Mesangial cell (primary cell): ENCODE results near the gene MBD6. TPM values are rescaled to one million over a fixed set of nuclear protein-coding genes. Genes with fewer than 3 reads are reported as not detected.

Experiments
- total RNA-seq: library from RNA; depleted of rRNA; stranded (reverse); fragments of >200 nt; gene quantifications from 2 replicates; pipeline ENCODE4 v1.2.3, GENCODE V29; 2015

The MBD6 gene, protein sequence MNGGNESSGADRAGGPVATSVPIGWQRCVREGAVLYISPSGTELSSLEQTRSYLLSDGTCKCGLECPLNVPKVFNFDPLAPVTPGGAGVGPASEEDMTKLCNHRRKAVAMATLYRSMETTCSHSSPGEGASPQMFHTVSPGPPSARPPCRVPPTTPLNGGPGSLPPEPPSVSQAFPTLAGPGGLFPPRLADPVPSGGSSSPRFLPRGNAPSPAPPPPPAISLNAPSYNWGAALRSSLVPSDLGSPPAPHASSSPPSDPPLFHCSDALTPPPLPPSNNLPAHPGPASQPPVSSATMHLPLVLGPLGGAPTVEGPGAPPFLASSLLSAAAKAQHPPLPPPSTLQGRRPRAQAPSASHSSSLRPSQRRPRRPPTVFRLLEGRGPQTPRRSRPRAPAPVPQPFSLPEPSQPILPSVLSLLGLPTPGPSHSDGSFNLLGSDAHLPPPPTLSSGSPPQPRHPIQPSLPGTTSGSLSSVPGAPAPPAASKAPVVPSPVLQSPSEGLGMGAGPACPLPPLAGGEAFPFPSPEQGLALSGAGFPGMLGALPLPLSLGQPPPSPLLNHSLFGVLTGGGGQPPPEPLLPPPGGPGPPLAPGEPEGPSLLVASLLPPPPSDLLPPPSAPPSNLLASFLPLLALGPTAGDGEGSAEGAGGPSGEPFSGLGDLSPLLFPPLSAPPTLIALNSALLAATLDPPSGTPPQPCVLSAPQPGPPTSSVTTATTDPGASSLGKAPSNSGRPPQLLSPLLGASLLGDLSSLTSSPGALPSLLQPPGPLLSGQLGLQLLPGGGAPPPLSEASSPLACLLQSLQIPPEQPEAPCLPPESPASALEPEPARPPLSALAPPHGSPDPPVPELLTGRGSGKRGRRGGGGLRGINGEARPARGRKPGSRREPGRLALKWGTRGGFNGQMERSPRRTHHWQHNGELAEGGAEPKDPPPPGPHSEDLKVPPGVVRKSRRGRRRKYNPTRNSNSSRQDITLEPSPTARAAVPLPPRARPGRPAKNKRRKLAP
- 9.9 and 23.8 TPM in 2 replicates for total RNA-seq

DNA sequence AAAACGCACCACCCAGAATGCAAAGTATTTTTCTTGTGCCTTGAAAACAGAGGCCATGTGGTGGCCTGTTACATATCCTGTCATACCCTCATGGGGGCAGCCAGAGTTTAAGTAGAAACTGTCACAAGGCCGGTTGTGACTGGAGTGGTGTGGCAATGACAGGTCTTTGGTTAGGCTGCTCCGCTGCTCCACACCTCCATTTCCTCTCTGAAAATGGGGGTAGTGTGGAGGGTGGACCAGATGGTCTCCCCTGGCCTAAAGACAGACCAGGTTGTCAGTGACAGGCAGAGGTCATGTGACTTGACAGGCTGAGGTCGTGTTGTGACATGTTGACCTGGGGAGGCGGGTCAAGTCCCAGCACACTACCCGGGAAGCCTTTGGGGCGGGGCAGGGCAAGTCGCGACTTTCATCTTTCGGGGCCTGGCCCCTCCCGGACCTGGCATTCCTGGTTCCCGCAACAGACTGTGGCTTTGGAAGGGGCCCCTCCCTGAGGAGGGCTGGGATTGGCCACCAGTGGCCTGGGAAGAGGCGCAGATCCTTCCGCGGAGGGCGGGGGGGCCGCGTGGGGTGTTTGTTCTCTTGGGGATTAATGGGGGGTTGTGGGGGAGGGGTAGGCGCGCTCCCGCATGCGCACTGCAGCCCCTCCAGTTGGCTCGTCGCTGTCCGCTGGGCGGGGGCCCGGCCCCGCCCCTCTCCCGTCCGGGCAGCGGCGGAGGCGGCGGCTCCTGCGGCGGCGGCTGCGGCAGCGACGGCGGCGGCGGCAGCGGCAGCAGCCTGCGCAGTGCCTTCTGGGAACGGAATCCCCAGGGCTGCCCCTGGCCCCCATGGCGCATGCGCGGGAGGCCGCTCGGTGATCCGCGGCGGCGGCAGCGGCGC lies at the start of gene MBD6:
Gene MBD6, plus strand, starts transcription at position 814 of the 876 bp plus-strand sequence. CDS start 1,480 bp downstream, outside the sequence.

DNA sequence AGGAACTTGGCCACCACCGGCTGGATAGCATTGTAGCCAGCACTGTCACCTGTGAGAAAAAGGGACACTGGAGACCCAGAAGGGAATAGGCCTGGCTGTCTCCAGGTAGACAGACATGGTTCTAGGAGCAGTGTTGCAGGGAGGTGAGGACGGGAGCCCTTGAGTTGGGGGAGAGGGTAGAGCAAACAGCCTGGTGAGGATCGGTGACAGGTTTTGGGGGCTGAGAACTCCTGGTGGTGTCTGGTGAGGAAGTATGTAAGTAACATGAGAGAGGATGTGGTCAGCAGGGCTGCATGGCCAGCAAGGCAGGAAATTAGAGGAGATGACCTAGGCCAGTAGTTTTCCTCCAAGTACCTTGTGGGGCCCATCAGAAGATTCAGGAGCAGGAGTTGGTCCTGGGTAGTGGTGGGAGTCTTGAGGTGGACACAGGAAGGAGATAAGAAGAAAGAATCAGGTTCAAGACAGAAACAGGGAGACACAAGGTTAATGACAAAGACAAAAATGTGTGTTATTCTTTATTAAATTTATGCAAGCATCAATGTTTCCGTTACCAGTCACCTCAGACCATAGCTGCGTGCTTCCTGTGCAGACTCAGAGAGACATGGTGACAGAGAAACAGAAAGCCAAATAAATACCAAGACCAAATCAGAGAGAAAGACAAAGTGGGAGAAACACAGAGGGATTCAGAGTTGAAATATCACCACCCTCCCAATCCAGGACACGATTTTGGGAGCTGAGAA lies 43.1 kb upstream of the MBD6 start, which contains the start of gene ARHGAP9:
Gene ARHGAP9, minus strand, starts transcription at position 491 of the 740 bp plus-strand sequence. Its CDS starts 460 bp downstream, at position 31.

GRCh38 chr12:57487597-57488401 lies 34.8 kb upstream of the MBD6 start, which contains the start of gene MARS1:
MARS1 (plus strand) TSS chr12:57488068; CDS start chr12:57488091, 23 bp downstream.

DNA sequence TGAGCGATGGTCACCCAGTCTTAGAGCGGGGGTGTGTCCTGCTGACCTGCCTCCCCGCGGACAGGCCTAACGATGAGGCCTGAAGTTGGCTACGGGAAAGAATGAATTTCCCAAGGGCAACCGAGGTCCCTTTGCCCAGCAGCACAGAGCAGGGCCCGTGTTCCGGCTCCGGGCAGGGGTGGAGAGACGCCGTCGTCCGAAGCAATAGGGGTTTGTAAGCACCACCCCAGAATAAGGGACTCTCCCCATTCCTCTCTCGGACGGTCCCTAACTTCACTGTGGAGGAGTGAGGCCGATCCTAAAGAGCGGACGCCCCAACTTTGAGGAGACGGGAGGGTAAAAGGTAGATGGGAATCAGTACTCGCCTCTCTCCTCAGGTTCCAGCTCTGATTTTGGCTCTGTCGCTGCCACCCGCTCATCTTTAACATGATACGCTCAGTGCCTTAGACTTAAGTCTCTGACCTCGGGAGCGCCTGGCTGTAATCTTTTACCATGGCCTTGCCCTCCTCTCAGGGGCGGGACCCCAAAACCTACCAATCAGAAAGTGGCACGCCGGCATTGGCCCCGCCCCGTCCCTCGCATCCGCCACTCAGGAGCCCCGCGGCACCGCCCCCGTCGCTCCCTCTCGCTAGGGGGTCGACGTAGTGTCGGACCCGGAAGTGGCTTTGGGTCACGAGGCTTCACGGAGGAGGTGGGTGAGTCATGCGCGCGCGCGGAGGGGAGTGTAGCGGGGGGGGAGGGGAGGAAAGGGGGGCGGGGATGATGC lies 2.4 kb upstream of the MBD6 start, which contains the start of gene DDIT3:
Gene DDIT3, minus strand, starts transcription at position 462 of the 766 bp plus-strand sequence. CDS start 3,108 bp downstream, outside the sequence.

GRCh38 chr12:57546438-57547287 lies 24.0 kb downstream of the MBD6 start, which contains the start of gene DCTN2:
DCTN2 (minus strand) TSS chr12:57547192; CDS start chr12:57547063, 129 bp downstream.

DNA sequence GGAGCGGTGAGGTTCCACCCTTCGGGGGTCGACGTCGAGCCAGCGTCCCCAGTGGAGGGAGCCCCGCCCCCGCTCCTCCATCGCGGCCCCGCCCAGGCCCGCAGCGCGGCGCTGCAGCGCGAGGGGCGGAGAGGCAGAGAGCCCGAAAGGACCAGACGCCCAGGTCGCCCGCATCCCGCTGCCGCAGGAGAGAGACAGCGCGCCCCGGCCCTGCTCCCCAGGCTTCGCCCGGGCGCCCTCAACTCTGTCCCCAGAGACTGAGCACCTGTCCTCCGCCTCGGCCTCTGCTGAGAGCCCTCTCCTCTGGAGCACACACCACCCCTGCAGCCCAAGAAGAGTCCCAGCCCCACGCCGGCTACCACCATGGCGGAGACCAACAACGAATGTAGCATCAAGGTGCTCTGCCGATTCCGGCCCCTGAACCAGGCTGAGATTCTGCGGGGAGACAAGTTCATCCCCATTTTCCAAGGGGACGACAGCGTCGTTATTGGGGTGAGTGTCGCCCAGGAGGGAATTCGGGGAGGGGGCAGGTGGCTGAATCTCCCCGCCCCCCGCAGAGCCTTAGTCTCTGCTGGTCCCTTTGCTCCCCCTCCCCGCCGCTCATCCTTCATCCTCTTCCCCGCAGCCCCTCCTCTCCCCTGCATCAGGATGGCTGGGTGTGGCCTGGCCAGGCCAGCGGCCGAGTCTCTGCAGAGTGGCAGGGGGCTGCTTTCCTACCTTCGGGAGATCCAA lies 27.5 kb downstream of the MBD6 start, which contains the start of gene KIF5A:
Gene KIF5A, plus strand, starts transcription at position 136 of the 732 bp plus-strand sequence. Its CDS starts 228 bp downstream, at position 364.

Other genes with a start within 250 kb of the MBD6 start
- gene R3HDM2, start 91.8 kb upstream of the MBD6 start, total RNA-seq = 15.5 and 37.5 TPM in 2 replicates
- gene INHBC, start 88.0 kb upstream of the MBD6 start, total RNA-seq = not detected in 2 replicates
- 3.9 and 7.9 TPM in 2 replicates for gene INHBE, start 67.5 kb upstream of the MBD6 start, total RNA-seq
- 0.98 and 6.7 TPM in 2 replicates for gene GLI1, start 63.0 kb upstream of the MBD6 start, total RNA-seq
- 0.89 TPM in 1 of 2 replicates, not detected in the other for gene ARHGAP9, start 43.0 kb upstream of the MBD6 start, total RNA-seq
- gene MARS1, start 34.8 kb upstream of the MBD6 start, total RNA-seq = 107 and 167 TPM in 2 replicates
- 12.1 and 28.3 TPM in 2 replicates for gene DDIT3, start 2.3 kb upstream of the MBD6 start, total RNA-seq
- 211 and 214 TPM in 2 replicates for gene DCTN2, start 24.4 kb downstream of the MBD6 start, total RNA-seq
- gene KIF5A, start 27.2 kb downstream of the MBD6 start, total RNA-seq = 0.98 and 1.4 TPM in 2 replicates
- gene PIP4K2C, start 68.4 kb downstream of the MBD6 start, total RNA-seq = 23.8 and 30.6 TPM in 2 replicates
- gene DTX3, start 82.0 kb downstream of the MBD6 start, total RNA-seq = 13.0 and 40.6 TPM in 2 replicates
- 5.4 and 6.1 TPM in 2 replicates for gene ARHGEF25, start 88.6 kb downstream of the MBD6 start, total RNA-seq
- 0.76 and 6.2 TPM in 2 replicates for gene B4GALNT1, start 110.4 kb downstream of the MBD6 start, total RNA-seq
- 132 and 162 TPM in 2 replicates for gene OS9, start 171.3 kb downstream of the MBD6 start, total RNA-seq
- 0.25 TPM in 1 of 2 replicates, not detected in the other for gene AGAP2, start 215.9 kb downstream of the MBD6 start, total RNA-seq
- gene TSPAN31, start 222.2 kb downstream of the MBD6 start, total RNA-seq = 28.4 and 38.9 TPM in 2 replicates
- gene CDK4, start 229.5 kb downstream of the MBD6 start, total RNA-seq = 223 and 252 TPM in 2 replicates
- 5.4 and 17.5 TPM in 2 replicates for gene MARCHF9, start 232.3 kb downstream of the MBD6 start, total RNA-seq
- gene CYP27B1, start 244.3 kb downstream of the MBD6 start, total RNA-seq = 0.65 and 2.3 TPM in 2 replicates
- gene METTL1, start 249.3 kb downstream of the MBD6 start, total RNA-seq = 16.5 and 26.9 TPM in 2 replicates
- 5.9 and 10.1 TPM in 2 replicates for gene EEF1AKMT3, start 249.8 kb downstream of the MBD6 start, total RNA-seq